GM21528 (cell line): ENCODE data around the gene TGDS.
"Not testable (repeated sequence)": the region's sequence is repeated elsewhere in the genome, so short reads cannot be mapped to it uniquely, and the experiment has no call there.

ENCODE experiments used
- ATAC-seq: cut with Tn5 transposase; IDR thresholded peaks from one replicate; pipeline ENCODE4 v1.9.1; 2021; ENCODE audit warnings: mild to moderate bottlenecking, moderate library complexity; ENCODE audit not compliant: unreplicated experiment, low FRiP score

The TGDS gene

GRCh38 chr13:94595950-94596574 lies at the start of gene TGDS:
Gene TGDS (minus strand): TSS chr13:94596152. CDS start chr13:94596136, 16 bp downstream.
- ATAC-seq: peak; percentile 98

- ATAC-seq: no peak
Observed at GRCh38 chr13:94641409-94641941, 45.5 kb upstream of the TGDS start.

GRCh38 chr13:94640721-94641120 lies 44.8 kb upstream of the TGDS start:
- ATAC-seq: no peak

GRCh38 chr13:94637677-94638076 lies 41.7 kb upstream of the TGDS start:
- ATAC-seq: not testable (repeated sequence)

- no peak for ATAC-seq
Observed at GRCh38 chr13:94636942-94637578, 41.1 kb upstream of the TGDS start.

- not testable (repeated sequence) for ATAC-seq
Observed at GRCh38 chr13:94636096-94636495, 40.1 kb upstream of the TGDS start.

GRCh38 chr13:94632226-94632980 lies 36.5 kb upstream of the TGDS start:
- no peak for ATAC-seq

GRCh38 chr13:94630858-94631257 lies 34.9 kb upstream of the TGDS start:
- no peak for ATAC-seq

- ATAC-seq: no peak
Observed at GRCh38 chr13:94623316-94623715, 27.4 kb upstream of the TGDS start.

- no peak for ATAC-seq
Observed at GRCh38 chr13:94622344-94622743, 26.4 kb upstream of the TGDS start.

- peak; percentile 78 for ATAC-seq
Observed at GRCh38 chr13:94620286-94620896, 24.4 kb upstream of the TGDS start.

- no peak for ATAC-seq
Observed at GRCh38 chr13:94617389-94618000, 21.5 kb upstream of the TGDS start.

GRCh38 chr13:94613051-94613450 lies 17.1 kb upstream of the TGDS start:
- ATAC-seq: no peak

GRCh38 chr13:94612050-94612449 lies 16.1 kb upstream of the TGDS start:
- ATAC-seq: no peak

- no peak for ATAC-seq
Observed at GRCh38 chr13:94610475-94610874, 14.5 kb upstream of the TGDS start.

GRCh38 chr13:94609196-94609595 lies 13.2 kb upstream of the TGDS start:
- no peak for ATAC-seq

- ATAC-seq: no peak
Observed at GRCh38 chr13:94608586-94608985, 12.6 kb upstream of the TGDS start.

- no peak for ATAC-seq
Observed at GRCh38 chr13:94607939-94608338, 12.0 kb upstream of the TGDS start.

- no peak for ATAC-seq
Observed at GRCh38 chr13:94607056-94607455, 11.1 kb upstream of the TGDS start.

- ATAC-seq: no peak
Observed at GRCh38 chr13:94602467-94602866, 6.5 kb upstream of the TGDS start.
